ENCODE measurements around the gene TOR1B.

DNA sequence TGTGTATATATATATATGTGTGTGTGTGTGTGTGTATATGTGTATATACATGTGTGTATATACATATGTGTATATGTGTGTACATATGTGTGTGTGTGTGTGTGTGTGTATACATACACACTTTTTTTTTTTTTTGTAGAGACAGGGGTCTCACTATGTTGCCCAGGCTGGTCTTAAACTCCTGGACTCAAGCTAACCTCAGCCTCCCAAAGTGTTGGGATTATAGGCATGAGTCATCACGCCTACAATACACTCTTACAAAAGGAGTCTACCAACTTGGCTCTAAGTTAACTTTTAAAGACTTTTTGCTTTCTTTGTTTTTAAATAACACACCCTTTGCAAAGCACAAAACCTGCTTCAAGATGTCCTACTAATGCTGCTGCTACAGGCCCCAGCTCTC, 30.0 kb downstream of the TOR1B start:
- TF ChIP-seq, protein P1, sequence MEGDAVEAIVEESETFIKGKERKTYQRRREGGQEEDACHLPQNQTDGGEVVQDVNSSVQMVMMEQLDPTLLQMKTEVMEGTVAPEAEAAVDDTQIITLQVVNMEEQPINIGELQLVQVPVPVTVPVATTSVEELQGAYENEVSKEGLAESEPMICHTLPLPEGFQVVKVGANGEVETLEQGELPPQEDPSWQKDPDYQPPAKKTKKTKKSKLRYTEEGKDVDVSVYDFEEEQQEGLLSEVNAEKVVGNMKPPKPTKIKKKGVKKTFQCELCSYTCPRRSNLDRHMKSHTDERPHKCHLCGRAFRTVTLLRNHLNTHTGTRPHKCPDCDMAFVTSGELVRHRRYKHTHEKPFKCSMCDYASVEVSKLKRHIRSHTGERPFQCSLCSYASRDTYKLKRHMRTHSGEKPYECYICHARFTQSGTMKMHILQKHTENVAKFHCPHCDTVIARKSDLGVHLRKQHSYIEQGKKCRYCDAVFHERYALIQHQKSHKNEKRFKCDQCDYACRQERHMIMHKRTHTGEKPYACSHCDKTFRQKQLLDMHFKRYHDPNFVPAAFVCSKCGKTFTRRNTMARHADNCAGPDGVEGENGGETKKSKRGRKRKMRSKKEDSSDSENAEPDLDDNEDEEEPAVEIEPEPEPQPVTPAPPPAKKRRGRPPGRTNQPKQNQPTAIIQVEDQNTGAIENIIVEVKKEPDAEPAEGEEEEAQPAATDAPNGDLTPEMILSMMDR (IDR thresholded peaks at IDR 0.05): no peak
- TF ChIP-seq POLR2A (IDR thresholded peaks at IDR 0.05) (no peak), POLR2AphosphoS5 (IDR thresholded peaks at IDR 0.05) (no peak)

All from breast epithelium (tissue), 3 donors.